GM10248 (cell line): Measurements from ENCODE around the gene FBLN2.

ENCODE experiments used
- CTCF ChIA-PET: fragments of 300-600 bp; sonication (Branson Sonifier 250); formaldehyde crosslinking; extraction: SDS; loops from one replicate; lab custom pipeline; 2021; ENCODE audit warnings: antibody characterized with exemption; lab: Yijun Ruan, JAX
- POLR2A ChIA-PET: fragments of 350-650 bp; sonication (Branson Sonifier 250); formaldehyde crosslinking; extraction: SDS; loops from one replicate; lab custom pipeline; 2020; ENCODE audit warnings: antibody characterized with exemption; lab: Yijun Ruan, JAX
- DNase-seq: peaks from one replicate; pipeline ENCODE4 v3.0.0; 2012; ENCODE audit errors: extremely low spot score
- TF ChIP-seq, protein P1 (sequence below): IDR thresholded peaks from 2 replicates; pipeline ENCODE4 v1.5.1; 2012; ENCODE audit warnings: mild to moderate bottlenecking, low read depth; ENCODE audit errors: extremely low read depth, missing control alignments, control extremely low read depth

FBLN2 gene

DNA sequence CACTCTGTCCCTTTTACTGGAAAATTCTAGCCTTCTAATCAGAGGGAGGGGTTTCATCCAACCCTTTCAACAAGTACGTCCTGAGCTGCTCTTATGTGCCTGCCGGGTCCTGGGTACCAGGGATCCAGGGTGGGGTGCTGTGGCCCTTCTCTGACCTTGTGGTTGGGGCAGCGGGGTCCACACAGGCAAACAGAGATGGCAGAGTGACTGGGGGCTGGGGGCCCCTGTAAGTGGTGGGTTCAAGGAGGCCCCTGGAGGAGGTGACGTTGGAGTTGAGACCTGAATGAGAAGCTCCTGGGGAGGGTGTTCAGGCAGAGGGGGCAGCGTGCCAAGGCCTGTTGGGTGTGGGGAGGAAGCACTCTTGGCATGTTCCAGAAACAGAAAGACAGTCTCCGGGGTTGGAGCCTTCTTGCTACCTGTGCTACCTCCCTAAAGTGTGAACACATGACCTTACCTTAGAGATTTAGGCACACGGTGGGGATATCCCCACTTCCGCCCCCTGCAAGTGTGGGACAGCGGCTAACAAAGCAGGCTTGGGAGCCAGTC lies 78.1 kb downstream of the FBLN2 start:
- CTCF ChIA-PET = interaction anchor here (1.3 kb wide), 1 partner anchor 131 kb away, joined by 4 read pairs; no protein-coding TSS in a partner anchor
- POLR2A ChIA-PET = no interaction called here
- TF ChIP-seq, protein P1, sequence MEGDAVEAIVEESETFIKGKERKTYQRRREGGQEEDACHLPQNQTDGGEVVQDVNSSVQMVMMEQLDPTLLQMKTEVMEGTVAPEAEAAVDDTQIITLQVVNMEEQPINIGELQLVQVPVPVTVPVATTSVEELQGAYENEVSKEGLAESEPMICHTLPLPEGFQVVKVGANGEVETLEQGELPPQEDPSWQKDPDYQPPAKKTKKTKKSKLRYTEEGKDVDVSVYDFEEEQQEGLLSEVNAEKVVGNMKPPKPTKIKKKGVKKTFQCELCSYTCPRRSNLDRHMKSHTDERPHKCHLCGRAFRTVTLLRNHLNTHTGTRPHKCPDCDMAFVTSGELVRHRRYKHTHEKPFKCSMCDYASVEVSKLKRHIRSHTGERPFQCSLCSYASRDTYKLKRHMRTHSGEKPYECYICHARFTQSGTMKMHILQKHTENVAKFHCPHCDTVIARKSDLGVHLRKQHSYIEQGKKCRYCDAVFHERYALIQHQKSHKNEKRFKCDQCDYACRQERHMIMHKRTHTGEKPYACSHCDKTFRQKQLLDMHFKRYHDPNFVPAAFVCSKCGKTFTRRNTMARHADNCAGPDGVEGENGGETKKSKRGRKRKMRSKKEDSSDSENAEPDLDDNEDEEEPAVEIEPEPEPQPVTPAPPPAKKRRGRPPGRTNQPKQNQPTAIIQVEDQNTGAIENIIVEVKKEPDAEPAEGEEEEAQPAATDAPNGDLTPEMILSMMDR = no peak
- no peak for DNase-seq

DNA sequence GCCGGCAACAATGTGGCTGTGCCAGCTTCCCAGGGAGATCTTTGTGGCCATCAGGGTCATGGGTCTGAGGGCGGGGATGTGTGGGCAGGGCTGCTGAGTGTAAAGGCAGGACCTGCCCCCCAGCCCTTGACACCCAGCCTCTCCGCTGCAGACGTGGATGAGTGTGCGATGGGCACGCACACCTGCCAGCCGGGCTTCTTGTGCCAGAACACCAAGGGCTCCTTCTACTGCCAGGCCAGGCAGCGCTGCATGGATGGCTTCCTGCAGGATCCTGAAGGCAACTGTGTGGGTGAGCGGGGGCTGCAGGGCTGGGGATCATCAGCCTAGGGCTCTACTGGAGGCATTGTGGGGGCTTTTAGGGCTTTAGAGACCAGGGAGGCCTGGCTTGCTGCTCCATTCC lies 78.8 kb downstream of the FBLN2 start:
- ChIA-PET CTCF (interaction anchor here (1.1 kb wide), 1 partner anchor 30 kb away, joined by 3 read pairs; no protein-coding TSS in a partner anchor), POLR2A (no interaction called here)
- TF ChIP-seq, protein P1 = no peak
- DNase-seq = no peak

DNA sequence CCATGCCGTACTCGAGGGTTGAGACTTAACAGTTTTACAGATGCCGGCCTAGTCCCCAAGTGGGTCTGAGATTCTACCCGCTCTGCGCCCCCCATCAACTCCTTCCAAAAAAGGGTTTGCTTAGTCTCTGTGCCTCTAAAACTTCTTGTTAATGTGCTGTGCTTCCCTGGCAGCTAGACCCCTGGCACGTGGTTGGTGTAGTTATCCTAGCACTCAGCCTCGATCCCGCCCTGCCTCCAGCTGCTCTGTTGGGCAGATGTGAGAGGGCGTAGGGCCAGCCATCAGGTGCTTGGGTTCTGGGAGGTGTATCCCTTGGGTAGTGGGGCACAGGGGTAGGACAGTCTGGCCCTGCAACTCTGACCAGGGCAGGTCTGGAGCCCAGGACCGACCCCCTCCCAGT lies 79.5 kb downstream of the FBLN2 start:
- TF ChIP-seq, protein P1 = no peak
- no peak for DNase-seq
- POLR2A ChIA-PET = no interaction called here
- CTCF ChIA-PET = interaction anchor here (1.1 kb wide), 1 partner anchor 29 kb away, joined by 3 read pairs; no protein-coding TSS in a partner anchor

DNA sequence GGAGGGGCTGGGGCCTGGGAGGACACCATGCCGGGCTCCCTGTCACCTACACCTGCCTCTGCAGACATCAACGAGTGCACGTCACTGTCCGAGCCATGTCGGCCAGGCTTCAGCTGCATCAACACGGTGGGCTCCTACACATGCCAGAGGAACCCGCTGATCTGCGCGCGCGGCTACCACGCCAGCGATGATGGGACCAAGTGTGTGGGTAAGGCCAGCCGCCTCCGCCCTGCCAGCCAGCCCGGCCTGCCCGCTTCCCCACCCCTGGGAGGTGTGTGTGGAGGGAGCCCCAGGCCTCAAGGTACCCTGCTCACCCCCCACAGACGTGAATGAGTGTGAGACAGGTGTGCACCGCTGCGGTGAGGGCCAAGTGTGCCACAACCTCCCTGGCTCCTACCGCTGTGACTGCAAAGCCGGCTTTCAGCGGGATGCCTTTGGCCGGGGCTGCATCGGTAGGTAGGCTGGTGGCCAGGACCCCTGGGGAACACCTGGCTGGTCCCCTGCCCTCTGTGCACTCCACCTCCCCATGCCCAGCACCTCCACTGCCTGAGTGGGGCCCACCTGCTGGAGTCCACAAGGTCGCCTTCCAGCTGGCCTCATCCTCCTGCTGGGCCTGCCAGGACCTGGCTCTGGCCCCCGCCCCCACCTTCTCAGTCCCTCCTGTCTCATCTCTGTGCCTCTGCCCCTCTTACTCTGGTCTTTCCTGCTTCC lies 80.1 kb downstream of the FBLN2 start:
- DNase-seq = no peak
- TF ChIP-seq, protein P1 = no peak
- CTCF ChIA-PET = no interaction called here
- POLR2A ChIA-PET = no interaction called here

DNA sequence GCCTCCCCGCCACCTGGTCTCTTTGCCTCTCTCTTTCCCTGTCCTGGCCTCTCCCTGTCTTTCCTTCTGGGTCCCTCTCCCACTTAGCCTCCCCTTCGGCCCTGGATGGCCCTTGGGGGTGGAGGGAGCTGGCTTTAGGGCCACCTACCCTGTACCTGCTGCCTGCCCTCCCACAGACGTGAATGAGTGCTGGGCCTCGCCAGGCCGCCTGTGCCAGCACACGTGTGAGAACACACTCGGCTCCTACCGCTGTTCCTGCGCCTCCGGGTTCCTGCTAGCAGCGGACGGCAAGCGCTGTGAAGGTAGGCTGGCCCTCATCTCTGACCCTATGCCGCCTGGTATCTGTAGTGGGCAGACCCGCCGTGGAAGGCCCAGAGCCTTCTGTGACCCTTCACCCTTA lies 80.7 kb downstream of the FBLN2 start:
- TF ChIP-seq, protein P1 = no peak
- POLR2A ChIA-PET = no interaction called here
- CTCF ChIA-PET = interaction anchor here (1.4 to 1.7 kb wide), 2 partner anchors 18 to 20 kb away, joined by 5 read pairs; no protein-coding TSS in a partner anchor
- DNase-seq = no peak

DNA sequence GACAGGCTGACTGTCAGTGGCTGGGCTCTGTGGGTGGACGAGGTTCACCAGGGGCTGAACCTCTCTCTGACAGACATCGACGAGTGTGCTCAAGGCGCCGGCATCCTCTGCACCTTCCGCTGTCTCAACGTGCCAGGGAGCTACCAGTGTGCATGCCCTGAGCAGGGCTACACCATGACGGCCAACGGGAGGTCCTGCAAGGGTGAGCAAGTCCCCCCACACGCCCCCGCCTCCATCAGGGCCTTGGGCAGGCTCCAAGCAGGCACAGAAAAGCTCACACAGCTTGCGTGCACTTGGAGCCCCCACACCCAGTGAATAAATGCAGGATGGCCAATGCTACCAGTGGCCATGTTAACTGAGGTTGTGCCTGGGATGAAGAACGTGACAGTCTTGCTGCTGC lies 82.3 kb downstream of the FBLN2 start:
- POLR2A ChIA-PET = no interaction called here
- TF ChIP-seq, protein P1 = no peak
- DNase-seq = no peak
- CTCF ChIA-PET = interaction anchor here (1.7 kb wide), 1 partner anchor 18 kb away, joined by 5 read pairs; no protein-coding TSS in a partner anchor
